Fibroblast of lung (primary cell): ENCODE measurements around the gene RNF113A. TPM values are rescaled to one million over a fixed set of nuclear protein-coding genes. Genes with fewer than 3 reads are reported as not detected.

Source experiments
- DNase-seq, 2 donors: peaks; one replicate each; pipeline versions ENCODE4 v3.0.0 to v3.0.0-alpha.2; 2010; ENCODE audit warnings: low read depth in 2 of 2
- H2AFZ ChIP-seq: 2 replicates; pipeline ENCODE4 v1.5.1; 2012; ENCODE audit warnings: low read length, control low read depth, inconsistent platforms
- H3K27ac ChIP-seq: 2 replicates; pipeline ENCODE4 v1.5.1; 2011; ENCODE audit warnings: low read length, control low read depth; ENCODE audit not compliant: insufficient read depth
- H3K27me3 ChIP-seq: 2 replicates; pipeline ENCODE4 v1.5.1; 2011; ENCODE audit warnings: mild to moderate bottlenecking, low read length; ENCODE audit not compliant: control insufficient read depth, insufficient read depth
- H3K36me3 ChIP-seq: 2 replicates; pipeline ENCODE4 v1.5.1; 2011; ENCODE audit warnings: low read length; ENCODE audit not compliant: control insufficient read depth, insufficient read depth
- H3K4me1 ChIP-seq: 2 replicates; pipeline ENCODE4 v1.5.1; 2011; ENCODE audit warnings: low read length; ENCODE audit not compliant: control insufficient read depth, insufficient read depth; ENCODE audit errors: extremely low read depth
- H3K4me2 ChIP-seq: 2 replicates; pipeline ENCODE4 v1.5.1; 2011; ENCODE audit warnings: low read length, control low read depth; ENCODE audit not compliant: insufficient read depth; ENCODE audit errors: extremely low read depth
- H3K4me3 ChIP-seq, 4 experiments: fragments of 200-600 bp in 1 of 4; sonication (generic) in 1 of 4; replicated peaks in 1 of 4; 2 replicates each; pipeline ENCODE4 v1.5.1; 2011 to 2016; ENCODE audit warnings: low read length in 4 of 4, low read depth in 3 of 4, mild to moderate bottlenecking in 3 of 4, control low read depth in 2 of 4, inconsistent platforms in 1 of 4, mixed read lengths in 1 of 4; ENCODE audit not compliant: insufficient read depth in 1 of 4; ENCODE audit errors: control extremely low read depth in 1 of 4
- H3K79me2 ChIP-seq: 2 replicates; pipeline ENCODE4 v1.5.1; 2012; ENCODE audit warnings: mild to moderate bottlenecking, low read length, inconsistent platforms; ENCODE audit not compliant: control insufficient read depth, insufficient read depth
- H3K9ac ChIP-seq: 2 replicates; pipeline ENCODE4 v1.5.1; 2011; ENCODE audit warnings: mild to moderate bottlenecking, low read length, control low read depth; ENCODE audit not compliant: insufficient read depth
- H3K9me3 ChIP-seq: 2 replicates; pipeline ENCODE4 v1.5.1; 2012; ENCODE audit warnings: low read depth, low read length; ENCODE audit not compliant: control insufficient read depth, insufficient read depth
- H4K20me1 ChIP-seq: 2 replicates; pipeline ENCODE4 v1.5.1; 2011; ENCODE audit warnings: low read length; ENCODE audit not compliant: control insufficient read depth, insufficient read depth; ENCODE audit errors: extremely low read depth
- EZH2 ChIP-seq: IDR thresholded peaks from 2 replicates; pipeline ENCODE4 v1.5.1; 2012; ENCODE audit warnings: low read length, control low read depth, mild to moderate bottlenecking; ENCODE audit errors: missing control alignments
- polyA plus RNA-seq, 2 donors: library from polyadenylated mRNA; depleted of rRNA in 1 of 2; stranded (reverse) in 1 of 2; unstranded in 1 of 2; fragments of >200 nt; gene quantifications; 2 replicates each; pipeline ENCODE4 v1.2.1, GENCODE V29; 2011 to 2012; ENCODE audit warnings: missing spikeins in 1 of 2
- total RNA-seq: library from RNA; depleted of rRNA; stranded (reverse); fragments of >200 nt; gene quantifications from 2 replicates; pipeline ENCODE4 v1.2.1, GENCODE V29; 2014
- TF ChIP-seq, protein P1 (sequence below), 2 donors: IDR thresholded peaks in 1 of 2; conservative IDR thresholded peaks in 1 of 2; 1 replicate in 1 of 2; 2 replicates in 1 of 2; pipeline ENCODE4 v1.5.1; 2011 to 2012; ENCODE audit warnings: low read length in 2 of 2, control low read depth in 1 of 2, inconsistent platforms in 1 of 2, low read depth in 1 of 2, mild to moderate bottlenecking in 1 of 2

Gene RNF113A
- total and polyA plus RNA-seq, 2 donors (not counting 1 experiment from before 2014, with no cell fraction given) = 12.4 to 18.8 TPM

GRCh38 chrX:119916310-119916709 lies 44.8 kb upstream of the RNF113A start:
- DNase-seq = no peak
- Histone ChIP-seq H3K9me3 (no peaks in the 10 kb centered on the region), H4K20me1 (no peaks in the 10 kb centered on the region)

DNA sequence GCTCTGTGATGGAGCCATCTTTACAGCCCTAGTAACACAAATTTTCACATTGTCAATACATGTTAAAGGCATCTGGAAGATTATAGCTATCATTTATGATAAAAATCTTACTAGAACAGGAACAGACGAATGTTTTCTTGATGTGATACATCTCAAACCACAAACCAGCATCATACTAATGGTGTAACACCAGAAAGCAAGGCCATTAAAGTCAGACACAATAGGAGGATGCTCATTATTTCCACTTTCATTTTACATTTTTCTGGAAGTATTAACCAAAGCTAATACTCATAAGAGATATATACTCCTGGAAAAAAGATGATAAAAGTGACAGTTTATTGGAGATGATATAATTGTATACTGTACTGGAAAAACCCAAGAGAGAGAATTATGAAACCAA lies 29.4 kb upstream of the RNF113A start:
- Histone ChIP-seq H3K4me2 (no peak overlapping the region), H3K9ac (no peak overlapping the region), H3K9me3 (no peaks in the 10 kb centered on the region), H3K4me3 (no peak overlapping the region), H3K27ac (no peak overlapping the region), H3K36me3 (no peaks in the 10 kb centered on the region), H4K20me1 (no peaks in the 10 kb centered on the region), H3K79me2 (no peaks in the 10 kb centered on the region), H2AFZ (no peak overlapping the region), H3K4me1 (no peaks in the 10 kb centered on the region), H3K27me3 (no peaks in the 10 kb centered on the region)
- no peak for DNase-seq
- TF ChIP-seq, protein P1, sequence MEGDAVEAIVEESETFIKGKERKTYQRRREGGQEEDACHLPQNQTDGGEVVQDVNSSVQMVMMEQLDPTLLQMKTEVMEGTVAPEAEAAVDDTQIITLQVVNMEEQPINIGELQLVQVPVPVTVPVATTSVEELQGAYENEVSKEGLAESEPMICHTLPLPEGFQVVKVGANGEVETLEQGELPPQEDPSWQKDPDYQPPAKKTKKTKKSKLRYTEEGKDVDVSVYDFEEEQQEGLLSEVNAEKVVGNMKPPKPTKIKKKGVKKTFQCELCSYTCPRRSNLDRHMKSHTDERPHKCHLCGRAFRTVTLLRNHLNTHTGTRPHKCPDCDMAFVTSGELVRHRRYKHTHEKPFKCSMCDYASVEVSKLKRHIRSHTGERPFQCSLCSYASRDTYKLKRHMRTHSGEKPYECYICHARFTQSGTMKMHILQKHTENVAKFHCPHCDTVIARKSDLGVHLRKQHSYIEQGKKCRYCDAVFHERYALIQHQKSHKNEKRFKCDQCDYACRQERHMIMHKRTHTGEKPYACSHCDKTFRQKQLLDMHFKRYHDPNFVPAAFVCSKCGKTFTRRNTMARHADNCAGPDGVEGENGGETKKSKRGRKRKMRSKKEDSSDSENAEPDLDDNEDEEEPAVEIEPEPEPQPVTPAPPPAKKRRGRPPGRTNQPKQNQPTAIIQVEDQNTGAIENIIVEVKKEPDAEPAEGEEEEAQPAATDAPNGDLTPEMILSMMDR (conservative IDR thresholded peaks at IDR 0.05 in 1 of 2, IDR thresholded peaks at IDR 0.05 in 1 of 2; ENCODE audit: low read depth in 1 of 2, low read length in 2 of 2) = no peak
- TF ChIP-seq EZH2 = no peak

More at GRCh38 chrX:119916310-119916709, 44.8 kb upstream of the RNF113A start:
- Histone ChIP-seq H3K4me1 (no peaks in the 10 kb centered on the region), H3K79me2 (no peaks in the 10 kb centered on the region), H2AFZ (no peak overlapping the region), H3K27ac (no peak overlapping the region), H3K9ac (no peak overlapping the region), H3K36me3 (no peaks in the 10 kb centered on the region), H3K27me3 (no peaks in the 10 kb centered on the region), H3K4me2 (no peak overlapping the region), H3K4me3 (no peak overlapping the region)
- TF ChIP-seq, protein P1 (conservative IDR thresholded peaks at IDR 0.05 in 1 of 2, IDR thresholded peaks at IDR 0.05 in 1 of 2; ENCODE audit: low read depth in 1 of 2, low read length in 2 of 2) = no peak
- no peak for TF ChIP-seq EZH2

- H3K9ac ChIP-seq = no peak overlapping the region
- H3K4me3 ChIP-seq = no peak overlapping the region
- H3K4me1 ChIP-seq = no peaks in the 10 kb centered on the region
- TF ChIP-seq, protein P1 (conservative IDR thresholded peaks at IDR 0.05 in 1 of 2, IDR thresholded peaks at IDR 0.05 in 1 of 2; ENCODE audit: low read depth in 1 of 2, low read length in 2 of 2) = no peak
- no peak for TF ChIP-seq EZH2
- H3K79me2 ChIP-seq = no peaks in the 10 kb centered on the region
- no peaks in the 10 kb centered on the region for H3K27me3 ChIP-seq
- no peak overlapping the region for H3K4me2 ChIP-seq
- H2AFZ ChIP-seq = no peak overlapping the region
- no peaks in the 10 kb centered on the region for H3K36me3 ChIP-seq
- DNase-seq = no peak
- H4K20me1 ChIP-seq = no peaks in the 10 kb centered on the region
- no peaks in the 10 kb centered on the region for H3K9me3 ChIP-seq
- H3K27ac ChIP-seq = no peak overlapping the region
Observed at GRCh38 chrX:119899125-119899524, 27.6 kb upstream of the RNF113A start.
